Measurements from ENCODE around the gene GBF1.

Gene GBF1

GRCh38 chr10:102392306-102392705 lies 147.0 kb downstream of the GBF1 start:
- Mint-ChIP-seq H3K4me3 (no peak overlapping the region), H3K27ac (no peak overlapping the region), H3K9me3 (ENCODE audit: low read depth) (no peaks in the 10 kb centered on the region), H3K4me1 (ENCODE audit: low read depth) (peaks cover 19% of the 10 kb centered on the region), H3K27me3 (no peaks in the 10 kb centered on the region), H3K36me3 (no peaks in the 10 kb centered on the region)

DNA sequence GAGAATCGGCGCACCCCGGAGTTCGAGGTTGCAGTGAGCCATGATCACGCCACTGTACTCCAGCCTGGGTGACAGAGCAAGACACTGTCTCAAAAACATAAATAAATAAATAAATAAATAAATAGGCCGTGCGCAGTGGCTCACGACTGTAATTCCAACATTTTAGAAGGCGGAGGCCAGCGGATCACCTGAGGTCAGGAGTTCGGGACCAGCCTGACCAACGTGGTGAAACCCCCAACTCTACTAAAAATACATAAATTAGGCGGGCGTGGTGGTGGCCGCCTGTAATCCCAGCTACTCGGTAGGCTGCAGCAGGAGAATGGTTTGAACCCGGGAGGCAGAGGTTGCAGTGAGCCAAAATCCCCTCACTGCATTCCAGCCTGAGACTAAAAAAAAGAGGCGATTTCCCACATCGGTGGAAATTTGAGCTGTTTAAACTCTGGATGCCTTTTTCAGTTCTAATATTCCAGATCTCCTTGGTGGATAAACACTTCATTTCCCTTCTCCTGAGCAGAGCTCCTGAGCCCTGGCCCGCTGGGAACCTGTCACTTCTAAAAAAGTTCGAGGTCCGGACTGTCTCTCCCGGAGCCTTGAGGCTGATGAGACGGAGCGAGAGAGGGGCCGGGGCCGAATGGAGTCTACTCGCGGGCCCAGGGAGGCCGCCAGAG lies 148.2 kb downstream of the GBF1 start:
- H3K27me3 Mint-ChIP-seq: no peaks in the 10 kb centered on the region
- peak overlapping the region; percentile 92 for H3K4me3 Mint-ChIP-seq

DNA sequence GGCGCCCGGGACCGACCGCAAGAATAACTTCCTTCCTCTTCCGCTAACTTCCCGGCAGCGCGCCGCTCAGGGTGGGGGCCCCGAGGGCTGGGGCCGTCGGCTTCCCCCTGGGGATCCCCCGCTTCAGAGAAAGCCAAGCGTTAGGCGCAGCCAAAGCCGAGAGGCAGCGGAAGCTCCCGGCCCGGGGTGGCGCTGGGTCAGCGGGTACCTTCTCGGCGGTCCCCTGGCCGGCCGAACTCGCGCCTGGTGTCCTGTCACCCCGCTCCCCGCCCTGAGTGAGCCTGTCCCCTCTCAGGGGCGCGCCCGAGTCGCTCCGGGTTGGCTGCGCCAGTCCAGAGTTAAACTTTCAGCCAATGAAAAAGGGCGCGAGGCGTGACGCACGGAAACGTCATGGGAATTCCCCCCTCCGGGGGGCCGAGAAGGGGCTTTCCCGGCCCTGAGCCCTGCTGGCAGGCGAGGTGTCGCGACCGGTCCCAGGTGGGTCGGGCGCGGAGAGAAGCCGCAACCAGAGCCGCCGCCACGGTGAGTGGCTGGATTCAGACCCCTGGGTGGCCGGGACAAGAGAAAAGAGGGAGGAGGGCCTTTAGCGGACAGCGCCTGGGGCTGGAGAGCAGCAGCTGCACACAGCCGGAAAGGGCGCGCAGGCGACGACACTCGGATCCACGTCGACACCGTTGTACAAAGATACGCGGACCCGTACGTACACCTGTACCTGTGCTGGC lies 148.9 kb downstream of the GBF1 start:
- no peaks in the 10 kb centered on the region for H3K9me3 Mint-ChIP-seq (ENCODE audit: low read depth)
- H3K4me3 Mint-ChIP-seq: peak overlapping the region; percentile 92
- H3K27ac Mint-ChIP-seq: peak overlapping the region; percentile 97
- no peaks in the 10 kb centered on the region for H3K36me3 Mint-ChIP-seq
- H3K4me1 Mint-ChIP-seq (ENCODE audit: low read depth): peaks cover 35% of the 10 kb centered on the region
- no peaks in the 10 kb centered on the region for H3K27me3 Mint-ChIP-seq

More for the DNA sequence above, 148.2 kb downstream of the GBF1 start:
- Mint-ChIP-seq H3K27ac (peak overlapping the region; percentile 97), H3K9me3 (ENCODE audit: low read depth) (no peaks in the 10 kb centered on the region), H3K36me3 (no peaks in the 10 kb centered on the region), H3K4me1 (ENCODE audit: low read depth) (peaks cover 31% of the 10 kb centered on the region)

GRCh38 chr10:102394801-102395399 lies 149.6 kb downstream of the GBF1 start:
- Mint-ChIP-seq H3K36me3 (no peaks in the 10 kb centered on the region), H3K4me3 (peak overlapping the region; percentile 92)

DNA sequence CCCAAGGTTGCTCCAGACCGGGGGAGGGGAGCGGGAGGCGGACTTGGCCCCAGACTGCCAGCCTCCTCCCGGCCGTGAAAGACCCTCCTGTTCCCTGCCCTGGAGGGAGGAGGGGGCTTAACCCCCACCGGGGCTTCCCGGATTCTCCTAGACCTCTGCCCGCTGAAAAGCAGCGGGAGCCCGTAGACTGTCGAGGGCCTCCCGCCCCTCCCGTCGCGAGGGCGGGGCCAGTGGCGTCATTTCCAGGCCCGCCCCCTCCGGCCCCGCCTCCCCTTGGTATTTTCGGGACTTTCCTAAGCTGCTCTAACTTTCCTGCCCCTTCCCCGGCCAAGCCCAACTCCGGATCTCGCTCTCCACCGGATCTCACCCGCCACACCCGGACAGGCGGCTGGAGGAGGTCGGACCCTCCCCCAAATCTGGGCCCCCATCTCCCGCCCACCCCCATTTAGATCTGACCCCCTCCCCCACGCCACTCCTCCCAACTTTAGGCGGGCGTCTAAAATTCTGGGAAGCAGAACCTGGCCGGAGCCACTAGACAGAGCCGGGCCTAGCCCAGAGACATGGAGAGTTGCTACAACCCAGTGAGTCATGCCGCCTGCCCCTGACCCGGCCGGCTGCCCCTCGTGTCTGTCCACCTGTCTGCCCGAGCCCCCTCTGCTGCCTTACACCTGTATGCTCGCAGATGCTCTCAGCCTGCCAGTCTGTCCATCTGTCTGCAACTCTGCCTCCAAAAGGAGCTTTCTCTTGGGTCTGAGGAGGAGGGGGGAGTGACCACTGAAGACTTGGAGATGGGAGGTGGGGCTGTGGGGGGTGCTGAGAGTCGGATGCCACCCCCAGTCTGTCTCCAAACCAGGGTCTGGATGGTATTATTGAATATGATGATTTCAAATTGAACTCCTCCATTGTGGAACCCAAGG lies 150.3 kb downstream of the GBF1 start, which contains the start of gene NFKB2:
TSS of gene NFKB2 (plus strand) at position 306 of the 917 bp plus-strand sequence. CDS start at position 561, 255 bp downstream.
- H3K9me3 Mint-ChIP-seq (ENCODE audit: low read depth): no peaks in the 10 kb centered on the region
- H3K4me1 Mint-ChIP-seq (ENCODE audit: low read depth): peaks cover 39% of the 10 kb centered on the region
- peak within 1 kb of the TSS; percentile 92 for H3K4me3 Mint-ChIP-seq
- no peaks in the 10 kb centered on the region for H3K27me3 Mint-ChIP-seq
- H3K36me3 Mint-ChIP-seq: peaks cover 2% of the 10 kb centered on the region
- peak within 1 kb of the TSS; percentile 97 for H3K27ac Mint-ChIP-seq

More at GRCh38 chr10:102394801-102395399, 149.6 kb downstream of the GBF1 start:
- no peaks in the 10 kb centered on the region for H3K9me3 Mint-ChIP-seq (ENCODE audit: low read depth)
- H3K27ac Mint-ChIP-seq: peak overlapping the region; percentile 97
- peaks cover 39% of the 10 kb centered on the region for H3K4me1 Mint-ChIP-seq (ENCODE audit: low read depth)
- no peaks in the 10 kb centered on the region for H3K27me3 Mint-ChIP-seq

DNA sequence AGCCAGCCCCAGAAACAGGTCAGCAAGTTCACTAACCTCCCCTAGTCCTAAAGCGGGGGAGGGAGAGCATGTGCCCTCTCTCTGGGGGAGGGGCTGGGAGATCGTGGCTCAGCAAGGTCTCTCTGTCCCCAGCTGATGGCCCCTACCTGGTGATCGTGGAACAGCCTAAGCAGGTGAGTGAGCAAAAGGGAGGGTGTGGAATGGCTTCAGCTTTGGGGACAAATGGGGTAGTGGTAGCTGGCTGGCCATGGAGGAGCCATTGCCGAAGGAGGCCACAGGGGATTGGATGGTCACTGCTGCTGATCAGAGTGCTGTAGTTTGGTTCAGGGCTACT lies 151.0 kb downstream of the GBF1 start:
- Mint-ChIP-seq H3K4me1 (ENCODE audit: low read depth) (peaks cover 39% of the 10 kb centered on the region), H3K27ac (peak overlapping the region; percentile 97), H3K4me3 (peak overlapping the region; percentile 92), H3K27me3 (no peaks in the 10 kb centered on the region), H3K36me3 (peaks cover 2% of the 10 kb centered on the region), H3K9me3 (ENCODE audit: low read depth) (no peaks in the 10 kb centered on the region)

GRCh38 chr10:102396730-102397151 lies 151.4 kb downstream of the GBF1 start:
- H3K36me3 Mint-ChIP-seq: peaks cover 2% of the 10 kb centered on the region
- H3K27ac Mint-ChIP-seq: peak overlapping the region; percentile 97
- H3K27me3 Mint-ChIP-seq: no peaks in the 10 kb centered on the region
- H3K4me3 Mint-ChIP-seq: peak overlapping the region; percentile 92
- peaks cover 39% of the 10 kb centered on the region for H3K4me1 Mint-ChIP-seq (ENCODE audit: low read depth)
- H3K9me3 Mint-ChIP-seq (ENCODE audit: low read depth): no peaks in the 10 kb centered on the region

- Mint-ChIP-seq H3K4me3 (peak overlapping the region; percentile 92), H3K4me1 (ENCODE audit: low read depth) (peaks cover 39% of the 10 kb centered on the region), H3K27ac (peak overlapping the region; percentile 97), H3K9me3 (ENCODE audit: low read depth) (no peaks in the 10 kb centered on the region), H3K36me3 (peaks cover 2% of the 10 kb centered on the region), H3K27me3 (no peaks in the 10 kb centered on the region)
These were observed 152.2 kb downstream of the GBF1 start for GRCh38 chr10:102397222-102398171.

- Mint-ChIP-seq H3K27me3 (no peaks in the 10 kb centered on the region), H3K27ac (peak overlapping the region; percentile 54), H3K36me3 (peaks cover 2% of the 10 kb centered on the region), H3K4me1 (ENCODE audit: low read depth) (peaks cover 34% of the 10 kb centered on the region), H3K9me3 (ENCODE audit: low read depth) (no peaks in the 10 kb centered on the region), H3K4me3 (peak overlapping the region; percentile 92)
These were observed 153.1 kb downstream of the GBF1 start for GRCh38 chr10:102398172-102399020.

- Mint-ChIP-seq H3K27ac (peak overlapping the region; percentile 54), H3K36me3 (peaks cover 2% of the 10 kb centered on the region)
These were observed 154.1 kb downstream of the GBF1 start for GRCh38 chr10:102399217-102400021.

DNA sequence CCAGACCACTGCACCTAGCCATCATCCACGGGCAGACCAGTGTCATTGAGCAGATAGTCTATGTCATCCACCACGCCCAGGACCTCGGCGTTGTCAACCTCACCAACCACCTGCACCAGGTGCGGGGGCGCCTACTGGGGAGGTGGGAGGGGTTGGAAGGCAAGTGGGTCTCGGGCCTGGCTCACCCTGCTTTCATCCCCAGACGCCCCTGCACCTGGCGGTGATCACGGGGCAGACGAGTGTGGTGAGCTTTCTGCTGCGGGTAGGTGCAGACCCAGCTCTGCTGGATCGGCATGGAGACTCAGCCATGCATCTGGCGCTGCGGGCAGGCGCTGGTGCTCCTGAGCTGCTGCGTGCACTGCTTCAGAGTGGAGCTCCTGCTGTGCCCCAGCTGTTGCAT lies 154.7 kb downstream of the GBF1 start:
- H3K36me3 Mint-ChIP-seq: peaks cover 2% of the 10 kb centered on the region
- no peaks in the 10 kb centered on the region for H3K27me3 Mint-ChIP-seq
- H3K4me3 Mint-ChIP-seq: peak overlapping the region; percentile 71
- H3K27ac Mint-ChIP-seq: no peak overlapping the region
- H3K4me1 Mint-ChIP-seq (ENCODE audit: low read depth): peaks cover 32% of the 10 kb centered on the region
- H3K9me3 Mint-ChIP-seq (ENCODE audit: low read depth): no peaks in the 10 kb centered on the region

More at GRCh38 chr10:102399217-102400021, 154.1 kb downstream of the GBF1 start:
- H3K4me1 Mint-ChIP-seq (ENCODE audit: low read depth): peaks cover 32% of the 10 kb centered on the region
- H3K9me3 Mint-ChIP-seq (ENCODE audit: low read depth): no peaks in the 10 kb centered on the region
- H3K27me3 Mint-ChIP-seq: no peaks in the 10 kb centered on the region
- H3K4me3 Mint-ChIP-seq: peak overlapping the region; percentile 92

DNA sequence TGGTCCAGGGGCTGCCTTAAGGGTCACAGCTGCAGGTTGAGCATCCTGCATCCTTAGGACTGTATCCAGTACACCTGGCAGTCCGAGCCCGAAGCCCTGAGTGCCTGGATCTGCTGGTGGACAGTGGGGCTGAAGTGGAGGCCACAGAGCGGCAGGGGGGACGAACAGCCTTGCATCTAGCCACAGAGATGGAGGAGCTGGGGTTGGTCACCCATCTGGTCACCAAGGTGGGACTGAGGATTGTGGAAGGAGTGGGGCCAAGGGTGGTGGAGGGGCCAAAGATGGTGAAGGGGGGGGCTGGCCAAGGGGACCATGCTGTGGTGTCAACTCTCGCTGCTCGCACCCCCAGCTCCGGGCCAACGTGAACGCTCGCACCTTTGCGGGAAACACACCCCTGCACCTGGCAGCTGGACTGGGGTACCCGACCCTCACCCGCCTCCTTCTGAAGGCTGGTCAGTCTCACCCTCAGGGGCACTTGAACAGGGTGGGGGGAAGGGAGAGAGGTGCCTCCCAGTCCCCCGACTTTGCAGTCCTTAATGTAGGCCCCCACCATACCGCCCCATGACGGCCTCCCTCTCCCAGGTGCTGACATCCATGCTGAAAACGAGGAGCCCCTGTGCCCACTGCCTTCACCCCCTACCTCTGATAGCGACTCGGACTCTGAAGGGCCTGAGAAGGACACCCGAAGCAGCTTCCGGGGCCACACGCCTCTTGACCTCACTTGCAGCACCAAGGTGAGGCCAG lies 155.4 kb downstream of the GBF1 start:
- Mint-ChIP-seq H3K9me3 (ENCODE audit: low read depth) (no peaks in the 10 kb centered on the region), H3K27ac (peak overlapping the region; percentile 46), H3K36me3 (peaks cover 2% of the 10 kb centered on the region), H3K4me1 (ENCODE audit: low read depth) (peaks cover 35% of the 10 kb centered on the region), H3K27me3 (no peaks in the 10 kb centered on the region), H3K4me3 (no peak overlapping the region)

Data from activated naive CD8-positive, alpha-beta T cell (primary cell).